GM12801 (cell line): Measurements from ENCODE around the gene KRT5.

Experiments
- TF ChIP-seq, protein P1 (sequence below): IDR thresholded peaks from one replicate; pipeline ENCODE4 v1.5.1; 2011; ENCODE audit warnings: control low read depth; ENCODE audit not compliant: insufficient read length; ENCODE audit errors: extremely low read depth

KRT5 gene

DNA sequence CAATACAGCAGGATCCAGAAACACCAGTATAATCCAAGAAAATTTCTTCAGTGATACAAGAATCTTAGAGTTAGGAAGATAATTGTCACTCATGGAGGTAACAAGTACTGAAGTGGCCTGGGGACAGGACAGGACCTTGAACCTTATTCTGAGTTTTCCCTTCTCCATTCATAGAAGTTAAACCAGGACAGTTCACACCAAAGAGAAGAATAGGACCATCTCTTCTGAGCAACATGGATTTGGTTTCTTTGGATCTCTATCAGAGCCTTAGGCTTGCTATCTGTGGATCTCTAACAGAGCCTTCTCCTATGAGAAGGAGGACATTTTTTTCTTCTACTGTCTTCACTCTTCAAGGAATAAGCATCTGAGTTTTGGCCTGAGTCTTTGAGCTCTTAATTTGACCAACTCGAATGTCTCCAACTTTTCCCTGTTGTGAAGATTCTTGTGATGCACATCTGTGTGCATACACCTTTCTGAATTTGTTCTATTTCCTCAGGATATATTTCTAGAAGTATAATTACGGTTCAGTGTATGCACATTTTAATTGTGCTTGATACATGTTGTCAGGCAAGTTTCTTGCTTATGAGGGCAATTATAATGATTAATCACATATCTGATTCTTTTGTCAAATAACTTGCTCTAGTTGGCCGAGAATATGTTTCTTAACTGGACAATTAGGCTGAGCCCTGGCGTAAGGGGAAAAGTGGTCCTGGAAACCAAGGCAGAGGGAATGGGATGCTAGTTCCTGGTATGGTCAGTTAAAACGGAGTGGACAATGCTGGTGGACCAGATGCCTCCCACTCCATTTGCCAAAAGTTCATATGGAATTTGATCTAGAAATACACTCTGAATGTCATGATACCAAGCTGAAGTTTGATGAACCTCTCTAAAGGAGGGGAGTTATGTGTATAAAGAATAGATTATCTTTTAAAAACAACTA lies 33.8 kb downstream of the KRT5 start:
- TF ChIP-seq, protein P1, sequence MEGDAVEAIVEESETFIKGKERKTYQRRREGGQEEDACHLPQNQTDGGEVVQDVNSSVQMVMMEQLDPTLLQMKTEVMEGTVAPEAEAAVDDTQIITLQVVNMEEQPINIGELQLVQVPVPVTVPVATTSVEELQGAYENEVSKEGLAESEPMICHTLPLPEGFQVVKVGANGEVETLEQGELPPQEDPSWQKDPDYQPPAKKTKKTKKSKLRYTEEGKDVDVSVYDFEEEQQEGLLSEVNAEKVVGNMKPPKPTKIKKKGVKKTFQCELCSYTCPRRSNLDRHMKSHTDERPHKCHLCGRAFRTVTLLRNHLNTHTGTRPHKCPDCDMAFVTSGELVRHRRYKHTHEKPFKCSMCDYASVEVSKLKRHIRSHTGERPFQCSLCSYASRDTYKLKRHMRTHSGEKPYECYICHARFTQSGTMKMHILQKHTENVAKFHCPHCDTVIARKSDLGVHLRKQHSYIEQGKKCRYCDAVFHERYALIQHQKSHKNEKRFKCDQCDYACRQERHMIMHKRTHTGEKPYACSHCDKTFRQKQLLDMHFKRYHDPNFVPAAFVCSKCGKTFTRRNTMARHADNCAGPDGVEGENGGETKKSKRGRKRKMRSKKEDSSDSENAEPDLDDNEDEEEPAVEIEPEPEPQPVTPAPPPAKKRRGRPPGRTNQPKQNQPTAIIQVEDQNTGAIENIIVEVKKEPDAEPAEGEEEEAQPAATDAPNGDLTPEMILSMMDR: no peak

DNA sequence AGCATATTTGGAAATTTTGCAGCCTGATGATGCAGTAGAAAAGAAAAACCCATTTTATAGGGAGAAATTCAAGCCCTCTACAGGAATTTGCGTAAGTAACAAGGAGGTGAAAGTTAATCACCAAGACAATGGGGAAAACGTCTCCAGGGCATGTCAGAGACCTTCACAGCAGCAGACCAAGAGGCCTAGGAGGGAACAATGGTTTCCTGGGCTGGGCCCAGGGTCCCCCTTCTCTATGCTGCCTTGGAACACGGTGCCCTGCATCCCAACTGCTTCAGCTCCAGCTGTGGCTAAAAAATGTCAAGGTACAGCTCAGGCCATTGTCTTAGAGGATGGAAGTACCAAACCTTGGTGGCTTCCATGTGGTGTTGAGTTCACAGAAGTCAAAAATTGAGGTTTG lies 40.1 kb downstream of the KRT5 start:
- TF ChIP-seq, protein P1: no peak

DNA sequence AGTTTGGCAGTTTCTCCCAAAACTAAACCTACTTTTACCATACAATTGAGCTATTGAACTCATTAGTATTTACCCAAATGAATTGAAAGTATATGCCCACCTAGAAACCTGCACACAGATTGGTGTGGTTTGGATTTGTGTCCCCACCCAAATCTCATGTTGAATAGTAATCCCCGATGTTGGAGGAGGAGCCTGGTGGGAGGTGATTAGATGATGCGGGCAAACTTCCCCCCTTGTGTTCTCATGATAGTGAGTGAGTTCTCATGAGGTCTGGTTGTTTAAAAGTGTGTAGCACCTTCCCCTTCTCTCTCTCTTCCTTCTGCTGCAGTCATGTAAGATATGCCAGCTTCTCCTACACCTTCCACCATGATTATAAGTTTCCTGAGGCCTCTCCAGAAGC lies 42.5 kb downstream of the KRT5 start:
- TF ChIP-seq, protein P1: no peak

DNA sequence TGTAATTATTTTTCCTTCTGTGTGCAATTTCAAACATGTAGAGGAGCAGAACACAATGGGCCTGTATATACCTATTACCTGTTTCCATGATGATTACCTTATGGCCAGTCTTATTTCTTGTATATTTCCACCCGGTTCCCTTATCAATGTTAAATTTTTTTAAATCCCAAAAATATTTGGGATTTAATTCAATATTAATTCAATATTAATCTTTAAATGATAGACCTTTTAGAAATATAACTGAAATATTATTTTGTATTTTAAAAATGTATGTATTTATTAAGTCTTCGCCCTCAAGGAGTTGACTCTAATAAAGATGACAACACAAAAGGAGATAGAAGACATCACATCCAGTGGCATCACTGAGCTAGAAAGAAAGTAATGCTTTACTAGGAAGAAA lies 46.0 kb downstream of the KRT5 start:
- TF ChIP-seq, protein P1: no peak

DNA sequence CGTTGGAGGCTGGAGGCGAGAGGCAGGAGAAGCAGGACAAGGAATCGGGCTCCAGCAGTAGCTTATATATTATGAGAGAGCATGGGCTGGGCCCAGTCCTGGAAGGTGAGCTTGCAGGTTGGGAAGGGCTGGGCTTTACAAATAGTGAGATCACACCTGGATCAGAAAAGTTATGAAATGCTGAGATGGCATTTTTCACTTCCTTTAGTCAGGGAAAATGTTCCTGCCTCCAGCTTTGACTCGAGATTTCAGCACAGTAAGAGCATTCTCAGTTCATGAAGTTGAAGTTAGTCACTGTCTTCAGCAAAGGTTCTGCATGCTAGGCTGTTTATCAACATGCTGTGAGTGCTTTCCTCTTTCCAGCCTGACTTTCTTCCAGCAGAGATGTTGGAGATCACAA lies 46.4 kb downstream of the KRT5 start, which contains the start of gene KRT6C:
Gene KRT6C (minus strand): TSS at position 38 of the 400 bp plus-strand sequence. CDS start 68 bp downstream, outside the sequence.
- TF ChIP-seq, protein P1: no peak

DNA sequence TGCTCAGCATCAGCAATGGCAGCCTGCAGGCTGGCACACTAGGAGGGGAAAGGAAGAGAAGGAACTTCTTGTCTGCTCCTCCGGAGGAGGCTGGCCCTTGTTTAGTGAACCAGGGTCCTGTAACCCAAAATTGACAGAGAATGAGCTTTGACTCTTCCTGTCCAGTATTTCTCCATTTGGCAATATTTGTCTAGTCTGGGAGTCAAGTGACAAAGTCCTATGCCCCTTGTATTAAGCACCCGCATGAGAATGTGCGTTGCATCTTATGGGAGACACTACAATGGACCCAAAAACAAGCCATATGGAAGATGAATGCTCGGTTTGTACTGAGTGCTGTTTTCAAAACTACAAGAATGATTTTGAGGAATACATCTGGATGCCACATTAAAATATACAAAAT lies 50.3 kb downstream of the KRT5 start:
- TF ChIP-seq, protein P1: no peak

DNA sequence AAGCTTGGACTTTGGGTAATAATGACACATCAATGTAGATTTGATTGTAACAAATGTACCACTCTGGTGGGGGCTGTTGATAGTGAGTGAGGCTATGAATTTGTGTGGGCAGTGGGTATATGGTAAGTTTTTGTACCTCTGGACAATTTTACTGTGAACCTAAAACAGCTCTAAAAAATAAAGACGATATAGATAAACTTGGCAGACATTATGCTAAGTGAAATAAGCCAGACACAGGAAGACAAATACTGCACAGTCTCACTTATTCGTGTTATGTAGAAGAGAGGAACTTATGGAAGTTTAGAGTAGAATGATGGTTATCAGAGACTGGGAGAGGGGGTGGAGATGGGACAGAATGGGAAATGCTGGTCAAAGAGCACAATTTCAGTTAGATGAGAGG lies 55.3 kb downstream of the KRT5 start:
- TF ChIP-seq, protein P1: no peak
